HG02943 (cell line): ENCODE data around the gene BCL11B.

Source experiments
- ATAC-seq: cut with Tn5 transposase; IDR thresholded peaks from one replicate; pipeline ENCODE4 v1.9.1; 2021; ENCODE audit warnings: mild to moderate bottlenecking, low read depth, moderate library complexity; ENCODE audit not compliant: unreplicated experiment

The BCL11B gene

GRCh38 chr14:99256483-99256874 is 15.5 kb downstream of the BCL11B start:
- ATAC-seq = no peak

DNA sequence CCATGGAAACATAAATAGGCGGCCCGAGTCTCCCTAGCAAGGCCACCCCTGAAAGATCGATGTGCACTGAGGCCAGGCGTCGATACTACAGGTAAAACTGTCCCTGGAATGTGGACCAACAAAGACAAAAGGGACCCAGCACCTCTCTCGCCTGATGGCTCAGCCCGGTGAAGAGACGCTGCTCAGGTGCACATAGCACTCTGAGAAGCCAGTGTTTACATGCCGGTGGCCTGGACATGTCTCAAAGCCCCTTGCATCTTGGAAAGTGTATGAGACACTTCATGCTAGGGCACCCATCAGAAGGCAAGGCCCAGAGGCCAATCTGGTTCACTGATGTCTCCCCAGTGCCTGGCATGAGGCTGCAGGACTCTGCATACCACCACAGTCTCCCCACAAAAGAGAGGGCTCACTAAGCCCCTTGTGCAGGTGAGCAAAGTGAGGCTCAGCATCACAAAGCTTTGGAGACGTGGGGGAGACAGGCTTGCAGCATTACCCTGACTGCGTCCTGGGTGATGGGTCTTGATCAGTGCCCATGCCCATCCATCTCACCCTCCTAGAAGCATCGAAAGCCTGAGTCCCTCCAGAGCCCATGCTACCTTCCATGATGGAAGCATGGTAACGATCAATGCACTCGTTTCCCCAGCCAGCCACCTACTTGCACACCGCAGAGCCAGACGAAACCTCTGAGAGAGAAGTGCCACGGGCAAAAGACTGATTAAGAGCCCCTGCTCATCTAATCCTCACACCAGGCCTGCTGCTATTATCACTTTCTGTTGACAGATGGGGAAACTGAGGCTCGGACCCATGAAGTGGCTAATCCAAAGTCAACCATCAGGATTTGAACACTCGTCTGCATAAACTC is 16.1 kb downstream of the BCL11B start:
- ATAC-seq = no peak

- no peak for ATAC-seq
Measured at GRCh38 chr14:99254328-99255009, 17.5 kb downstream of the BCL11B start.

DNA sequence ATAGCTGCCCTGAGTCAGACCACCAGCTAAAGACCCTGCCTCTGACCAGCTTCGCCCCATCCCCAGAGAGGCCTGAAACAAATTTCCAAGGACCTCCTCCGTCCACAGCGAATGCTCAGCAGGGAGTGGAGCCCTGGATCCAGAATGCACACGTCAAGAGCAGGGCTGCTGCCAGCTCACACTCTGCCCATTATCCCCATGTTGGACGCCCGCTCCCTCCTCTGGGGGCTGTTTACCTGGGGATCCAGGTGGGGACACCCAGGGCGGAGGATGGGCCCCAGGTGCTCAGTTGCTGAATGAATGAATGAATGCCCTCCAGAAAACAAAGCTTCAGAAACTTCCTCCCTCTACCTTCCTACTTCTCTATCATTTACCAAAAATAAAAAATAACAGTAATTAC is 18.1 kb downstream of the BCL11B start:
- ATAC-seq = no peak

- no peak for ATAC-seq
Measured at GRCh38 chr14:99252940-99253868, 18.8 kb downstream of the BCL11B start.

- ATAC-seq = no peak
Measured at GRCh38 chr14:99252443-99252939, 19.5 kb downstream of the BCL11B start.

DNA sequence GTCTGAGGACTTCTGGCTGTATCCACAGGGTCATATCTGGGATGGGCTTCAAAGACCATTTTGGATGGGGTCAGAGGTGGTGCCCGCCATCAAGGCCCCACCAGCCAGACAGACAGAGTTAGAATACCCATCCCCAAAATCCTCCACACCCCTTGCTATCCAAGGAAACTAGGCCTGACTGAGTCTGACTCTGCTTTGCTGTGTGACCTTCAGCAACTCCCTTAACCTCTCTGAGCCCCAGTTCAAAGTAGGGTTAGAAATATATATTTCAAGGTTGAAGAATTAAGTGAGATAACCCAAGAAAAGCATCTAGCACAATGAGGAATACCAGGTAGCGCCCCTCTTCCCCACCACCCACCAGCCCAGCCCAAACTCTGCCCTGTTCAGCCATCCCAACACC is 20.3 kb downstream of the BCL11B start:
- ATAC-seq = no peak

DNA sequence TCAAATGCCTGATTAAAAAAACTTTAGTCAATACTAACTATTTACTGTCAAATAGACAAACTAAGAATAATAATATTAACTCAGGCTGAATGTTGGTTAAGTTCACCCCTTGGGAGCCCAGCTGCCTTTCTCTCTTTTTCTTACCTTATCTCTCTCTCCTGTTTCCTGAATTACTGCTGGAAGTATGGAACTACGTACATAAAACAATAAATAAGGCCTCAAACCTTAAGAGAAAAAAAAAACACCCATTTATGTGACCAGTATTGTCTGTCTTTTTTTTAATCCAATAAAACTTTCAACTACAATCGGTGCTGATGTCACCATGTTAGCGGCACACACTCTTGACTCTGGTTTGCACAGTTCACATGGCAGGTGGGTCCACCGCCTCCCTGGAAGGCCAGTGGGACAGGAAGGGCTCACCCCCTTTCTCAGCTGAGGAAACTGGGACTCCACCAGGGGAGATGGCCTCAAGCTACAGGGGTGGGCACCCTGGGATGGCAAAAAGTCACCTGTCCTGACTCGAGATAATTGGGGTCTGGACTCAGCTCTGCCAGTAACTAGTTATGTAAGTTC is 21.3 kb downstream of the BCL11B start:
- ATAC-seq = no peak

DNA sequence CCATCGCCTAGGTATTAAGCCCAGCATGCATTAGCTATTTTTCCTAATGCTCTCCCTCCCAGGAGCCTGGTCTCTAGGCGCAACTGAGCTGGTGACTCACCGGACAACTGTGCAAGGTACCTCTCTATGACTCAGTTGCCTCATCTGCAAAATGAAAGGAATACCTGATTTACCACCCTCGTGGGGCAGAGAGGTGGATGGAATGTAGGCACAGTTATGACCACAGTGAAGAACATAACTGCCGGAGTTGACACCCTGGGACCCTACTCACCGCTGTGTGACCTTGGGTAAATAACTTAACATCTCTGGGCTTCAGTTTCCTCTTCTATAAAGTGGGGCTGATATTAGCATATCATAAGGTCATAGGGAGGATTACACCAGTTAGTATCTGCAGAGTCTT is 22.6 kb downstream of the BCL11B start:
- no peak for ATAC-seq

GRCh38 chr14:99248761-99249171 is 23.2 kb downstream of the BCL11B start:
- no peak for ATAC-seq

DNA sequence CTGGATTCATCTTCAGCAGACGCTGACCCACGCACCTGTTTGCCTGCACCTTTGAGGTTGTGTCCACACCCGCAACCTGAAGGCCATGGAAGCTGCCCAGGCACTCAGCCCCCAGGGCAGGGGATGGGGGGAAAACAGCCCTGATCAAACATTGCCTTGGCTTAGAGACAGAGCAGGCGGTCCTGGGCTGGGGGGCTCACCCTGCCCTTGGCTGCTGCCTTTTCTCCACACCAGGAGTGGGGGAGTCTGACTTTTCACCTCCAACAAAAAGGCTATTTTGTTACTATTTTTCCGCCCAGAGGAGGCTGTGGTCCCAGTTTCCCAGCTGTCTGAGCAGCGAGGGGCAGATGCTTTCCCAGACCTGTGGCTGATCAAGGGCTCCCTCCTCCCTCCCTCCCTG is 24.2 kb downstream of the BCL11B start:
- no peak for ATAC-seq

DNA sequence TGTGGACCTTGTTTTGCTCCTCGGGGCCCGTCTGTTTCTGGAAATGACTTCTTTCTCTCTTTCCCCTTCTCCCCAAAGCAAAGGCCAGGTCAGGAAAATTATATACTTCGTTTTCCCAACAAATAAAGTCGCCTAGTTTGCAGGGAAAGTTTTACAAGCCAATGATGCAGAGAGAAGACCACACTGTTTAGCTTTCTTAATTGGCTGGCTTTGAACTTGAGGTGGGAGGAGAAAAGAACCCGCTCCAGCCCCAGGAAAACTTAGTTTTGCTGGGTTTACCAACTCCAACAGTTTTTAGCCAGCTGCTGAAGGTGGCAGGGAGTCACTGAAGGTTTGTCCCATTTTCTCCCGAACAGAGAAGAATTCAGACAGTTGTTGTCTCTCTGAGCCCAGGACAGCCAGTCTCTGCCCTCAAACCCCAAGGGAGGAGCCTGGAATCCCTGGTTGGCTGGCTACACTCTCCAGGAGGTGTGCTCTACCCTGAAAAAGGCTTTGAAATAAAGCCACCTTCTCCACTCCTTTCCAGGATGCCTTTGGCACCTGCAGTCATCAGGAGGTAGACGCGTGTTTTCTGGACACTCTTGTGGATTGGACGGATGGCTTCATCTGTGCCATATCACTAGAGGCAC is 24.8 kb downstream of the BCL11B start:
- no peak for ATAC-seq

- no peak for ATAC-seq
Measured at GRCh38 chr14:99246536-99247097, 25.4 kb downstream of the BCL11B start.

GRCh38 chr14:99245564-99246511 is 26.2 kb downstream of the BCL11B start:
- ATAC-seq = no peak

GRCh38 chr14:99244941-99245563 is 26.9 kb downstream of the BCL11B start:
- ATAC-seq = no peak

DNA sequence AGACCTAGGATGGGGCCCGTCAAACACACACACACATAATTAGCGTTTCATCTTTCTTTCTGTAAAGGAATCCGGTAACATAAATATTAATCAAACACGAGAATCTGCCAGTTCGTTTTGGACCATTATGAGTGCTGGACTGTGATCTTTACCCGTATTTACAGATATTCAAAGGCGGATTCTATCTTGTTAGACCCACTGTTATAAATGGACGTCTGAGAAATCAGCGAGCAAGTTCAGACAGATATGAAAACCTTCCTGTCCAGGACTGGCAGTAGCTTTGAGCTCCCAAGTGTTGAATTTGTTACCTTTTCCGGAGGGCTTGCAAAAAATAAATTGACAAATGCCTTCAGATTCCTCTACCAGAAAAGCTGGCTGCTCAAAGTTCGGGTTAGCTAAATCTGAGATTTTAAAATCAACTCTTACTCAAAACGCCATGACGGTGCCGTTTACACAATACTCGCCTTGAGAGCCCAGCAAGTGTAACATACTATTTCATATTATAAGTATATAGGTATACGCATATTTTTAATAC is 27.6 kb downstream of the BCL11B start:
- no peak for ATAC-seq

GRCh38 chr14:99242816-99243721 is 28.9 kb downstream of the BCL11B start:
- no peak for ATAC-seq
